GM19397 (cell line): ENCODE results near the gene MAST4.

Experiments used
- ATAC-seq: cut with Tn5 transposase; IDR thresholded peaks from one replicate; pipeline ENCODE4 v1.9.1; 2021; ENCODE audit warnings: mild to moderate bottlenecking, moderate library complexity; ENCODE audit not compliant: unreplicated experiment

Gene MAST4

DNA sequence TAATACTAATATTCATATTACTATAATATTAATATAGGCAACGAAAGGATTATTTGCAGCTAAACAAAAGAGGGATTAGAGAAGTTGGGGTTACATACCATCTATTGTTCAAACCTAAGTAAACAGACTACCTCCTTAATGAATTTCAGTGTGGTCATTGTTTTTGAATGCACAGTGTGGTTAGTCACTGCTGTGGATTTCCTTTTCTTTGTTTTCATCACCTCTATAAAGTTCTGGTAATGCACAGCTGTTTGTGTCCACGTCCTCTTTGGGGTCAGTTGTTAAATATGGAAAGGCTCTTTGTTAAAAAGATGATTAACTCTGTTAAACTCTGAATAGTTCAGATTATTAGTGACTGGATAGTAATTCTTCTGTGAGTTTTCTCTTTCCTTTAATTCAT, 233.6 kb downstream of the MAST4 start:
- ATAC-seq: no peak

DNA sequence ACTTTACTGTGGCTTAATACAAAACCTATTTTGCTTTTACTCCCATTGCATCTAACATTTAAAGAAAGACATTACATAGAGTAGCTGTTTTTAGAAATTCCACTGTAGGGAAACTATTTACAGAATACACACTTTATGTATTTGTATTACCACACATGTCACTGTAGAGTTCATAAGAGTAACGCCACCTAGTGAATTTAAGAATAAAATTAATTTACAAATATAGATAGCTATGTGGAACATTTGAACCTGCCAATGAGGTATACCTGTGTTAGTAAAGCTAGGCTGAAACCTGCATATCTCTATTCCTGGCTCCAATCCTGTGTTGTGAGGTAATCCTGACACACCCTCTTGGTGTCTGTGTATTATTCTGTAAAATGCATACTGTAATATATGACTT, 234.4 kb downstream of the MAST4 start:
- ATAC-seq: no peak

DNA sequence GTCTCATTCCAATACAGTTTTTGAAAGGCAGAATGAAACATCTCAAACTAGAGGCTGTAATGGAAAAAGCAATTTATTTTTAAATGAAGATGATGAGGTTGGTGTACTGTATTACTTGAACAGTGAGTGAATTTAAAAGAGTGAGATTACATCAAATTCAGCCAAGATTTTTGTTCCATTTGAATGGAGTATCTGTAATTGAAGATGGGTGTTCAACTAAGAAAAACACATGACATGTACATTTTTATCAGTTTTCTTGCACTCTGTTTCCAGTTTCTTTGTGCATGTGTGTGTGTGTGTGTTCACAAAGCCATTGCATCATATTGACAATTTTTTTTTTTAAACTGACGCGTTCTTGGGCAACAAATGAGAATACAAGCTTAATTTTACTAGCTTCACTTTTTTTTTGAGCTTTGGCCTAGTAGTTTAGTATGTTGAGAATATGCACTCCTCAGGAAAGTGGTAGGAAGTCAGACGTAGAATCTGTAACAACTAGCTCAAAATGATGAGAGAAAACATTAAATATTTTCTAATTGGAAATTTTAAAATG, 243.5 kb downstream of the MAST4 start:
- ATAC-seq: no peak

DNA sequence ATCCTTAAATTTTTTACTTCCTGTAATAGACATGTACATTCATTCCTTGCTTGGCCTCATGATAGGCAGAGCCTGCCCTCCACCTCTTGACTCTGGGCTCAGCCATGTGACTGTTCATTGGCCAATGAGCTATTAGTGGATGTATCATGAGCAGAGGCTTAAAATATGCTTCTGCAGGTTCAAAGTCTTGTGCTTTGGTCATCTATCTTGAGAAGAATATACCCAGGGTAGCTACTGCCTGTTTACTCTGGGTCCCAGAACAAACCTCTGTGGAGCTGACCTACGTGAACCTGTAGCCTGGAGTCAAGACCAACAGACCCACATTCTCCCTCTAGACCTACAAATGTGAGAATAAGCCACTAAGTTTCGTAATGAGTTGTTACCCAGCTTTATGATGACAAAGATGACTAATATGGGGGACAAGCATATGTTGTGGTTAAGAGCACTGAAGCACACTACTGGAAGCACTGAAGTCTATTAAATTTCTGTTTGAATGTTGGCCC, 244.4 kb downstream of the MAST4 start:
- peak; percentile 97 for ATAC-seq

DNA sequence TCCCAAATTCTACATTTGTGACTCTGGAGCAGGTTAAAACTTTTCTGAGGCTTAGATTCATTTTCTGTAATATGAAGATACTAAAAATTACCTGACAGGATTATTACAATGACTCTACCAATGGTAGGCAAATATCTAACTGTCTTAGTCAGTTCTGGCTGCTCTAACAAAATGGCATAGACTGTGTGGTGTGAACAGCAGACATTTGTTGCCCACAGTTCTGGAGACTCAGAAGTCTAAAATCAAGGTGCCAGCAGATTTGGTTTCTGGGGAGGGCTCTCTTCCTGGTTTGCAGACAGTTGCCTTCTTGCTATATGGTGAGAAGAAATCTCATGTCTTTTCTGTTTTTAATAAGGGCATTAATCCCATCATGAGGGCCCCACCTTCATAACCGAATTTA, 245.1 kb downstream of the MAST4 start:
- no peak for ATAC-seq

DNA sequence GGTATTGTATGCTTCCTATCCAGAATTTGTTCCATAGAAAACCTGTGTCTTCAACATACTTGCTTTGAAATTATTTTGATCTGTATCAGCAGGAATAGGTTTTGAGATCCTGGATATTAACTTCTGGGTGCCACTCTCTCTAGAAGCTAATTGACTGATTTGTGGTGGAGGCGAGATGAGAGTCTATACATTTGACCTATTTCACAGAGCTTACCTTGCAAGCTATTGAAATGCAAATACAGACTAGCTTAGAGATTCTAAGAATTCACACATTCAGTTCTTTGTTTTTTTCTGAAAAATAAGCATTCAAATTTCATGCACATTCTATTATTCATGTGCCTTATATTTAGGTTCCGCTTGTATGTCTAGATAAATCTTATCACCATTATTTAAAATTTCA, 246.3 kb downstream of the MAST4 start:
- ATAC-seq: no peak

DNA sequence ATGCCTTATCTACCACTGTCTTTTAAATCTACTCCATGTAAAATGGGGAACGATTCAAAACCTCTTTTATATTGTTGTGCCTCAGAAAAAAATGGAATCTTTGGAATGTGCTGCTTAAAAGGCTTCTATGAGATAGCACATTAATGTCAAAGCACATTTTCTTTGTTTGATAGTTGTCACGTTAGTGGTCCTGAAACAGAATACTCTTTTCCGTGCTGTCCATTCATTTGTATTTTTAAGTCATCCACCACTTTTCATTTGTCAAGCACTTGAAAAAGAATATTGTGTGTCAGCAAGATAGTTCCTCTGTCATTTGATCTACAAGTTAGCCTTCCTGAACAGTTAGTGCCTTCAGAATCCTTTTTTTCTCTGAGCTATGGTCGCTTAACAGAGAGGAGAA, 246.9 kb downstream of the MAST4 start:
- no peak for ATAC-seq

DNA sequence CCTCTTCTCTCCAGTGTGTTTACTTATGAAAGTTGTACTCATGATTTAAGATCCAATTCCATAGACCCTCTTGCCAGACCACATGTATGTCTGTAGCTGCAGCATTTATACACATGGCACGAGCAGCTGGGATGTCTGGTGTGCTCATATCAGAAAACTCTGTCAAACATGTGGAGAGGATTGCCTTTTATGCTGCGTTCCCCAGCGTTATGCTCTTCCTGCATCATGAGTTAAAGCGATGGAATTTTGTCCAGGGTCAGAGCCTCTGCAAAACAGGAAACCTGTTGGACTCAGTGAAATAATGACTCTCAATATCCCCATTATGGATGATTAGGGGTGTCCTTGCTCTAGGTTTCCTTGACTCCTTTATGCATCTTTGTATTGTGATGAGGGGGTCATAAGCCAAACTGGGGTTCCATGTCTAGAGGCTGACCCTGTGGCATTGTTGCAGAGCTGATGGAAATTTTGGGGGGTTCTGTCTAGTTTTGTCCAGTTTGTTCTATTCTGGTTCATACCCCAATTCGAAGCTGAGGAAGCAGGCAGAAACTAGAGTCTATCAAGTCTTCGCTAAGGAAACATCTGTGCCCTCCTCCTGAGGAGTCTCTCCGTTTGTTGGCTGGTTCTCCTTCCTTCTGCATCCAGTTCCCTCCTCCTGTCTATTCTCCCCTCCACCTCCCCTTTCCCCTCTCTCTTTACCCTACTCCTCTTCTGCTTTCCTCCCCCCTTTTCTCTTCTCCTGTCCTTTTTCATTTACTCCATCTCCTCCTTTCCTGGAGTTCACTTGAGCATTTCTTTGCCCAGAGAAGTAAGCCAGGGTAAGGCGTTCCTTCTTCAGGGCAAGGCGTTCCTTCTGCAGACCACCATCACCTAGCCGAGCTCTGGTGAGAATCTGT, 252.8 kb downstream of the MAST4 start:
- no peak for ATAC-seq

DNA sequence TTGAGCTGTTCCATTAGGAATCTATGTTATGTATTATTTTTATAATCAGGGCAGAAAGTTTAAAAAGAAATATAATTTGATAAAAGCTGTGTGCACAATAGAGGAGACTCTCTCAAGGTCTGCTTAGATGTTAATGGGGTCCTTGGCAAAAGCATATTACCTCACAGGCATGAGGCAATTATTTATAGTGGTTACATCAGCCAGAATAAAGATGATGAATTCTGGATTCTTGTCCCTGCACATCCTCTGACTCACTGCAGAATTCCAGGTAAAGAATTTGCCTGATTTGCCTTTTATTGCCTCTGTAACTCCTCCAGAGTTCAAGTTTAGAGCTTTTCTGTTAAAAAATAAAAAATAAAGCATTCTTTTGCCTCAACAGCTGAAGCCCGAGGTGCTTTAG, 253.6 kb downstream of the MAST4 start:
- ATAC-seq: no peak

DNA sequence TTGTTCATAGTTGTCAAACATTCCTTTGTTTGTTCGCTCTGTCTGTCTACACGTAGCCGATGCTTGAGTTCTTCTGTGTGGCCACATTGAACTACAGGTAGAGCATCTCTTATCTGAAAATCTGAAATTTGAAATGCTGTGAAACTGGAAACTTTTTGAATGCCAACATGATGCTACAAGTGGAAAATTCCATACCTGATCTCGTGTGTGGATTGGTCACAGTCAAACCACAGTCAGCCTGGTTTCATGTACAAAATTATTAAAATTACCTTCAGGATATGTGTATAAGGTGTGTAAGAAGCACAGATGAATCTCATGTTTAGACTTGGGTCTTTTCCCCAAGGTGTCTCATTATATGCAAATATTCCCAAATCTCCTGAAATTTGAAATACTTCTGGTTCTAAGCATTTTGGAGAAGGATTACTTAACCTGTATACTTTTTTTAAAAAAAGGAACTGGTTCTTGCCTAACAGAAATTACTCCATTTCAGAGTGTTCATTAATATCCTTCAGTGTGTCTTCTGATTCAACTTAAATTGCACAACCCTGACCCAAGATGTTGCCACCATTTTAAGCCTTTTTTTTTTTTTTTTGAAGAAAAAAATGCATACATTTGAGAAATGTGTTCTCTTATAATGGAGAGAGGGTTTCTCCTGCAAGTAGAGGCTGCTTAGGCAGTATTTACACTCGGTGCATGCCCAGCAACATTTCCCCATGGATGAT, 254.3 kb downstream of the MAST4 start:
- ATAC-seq: no peak

DNA sequence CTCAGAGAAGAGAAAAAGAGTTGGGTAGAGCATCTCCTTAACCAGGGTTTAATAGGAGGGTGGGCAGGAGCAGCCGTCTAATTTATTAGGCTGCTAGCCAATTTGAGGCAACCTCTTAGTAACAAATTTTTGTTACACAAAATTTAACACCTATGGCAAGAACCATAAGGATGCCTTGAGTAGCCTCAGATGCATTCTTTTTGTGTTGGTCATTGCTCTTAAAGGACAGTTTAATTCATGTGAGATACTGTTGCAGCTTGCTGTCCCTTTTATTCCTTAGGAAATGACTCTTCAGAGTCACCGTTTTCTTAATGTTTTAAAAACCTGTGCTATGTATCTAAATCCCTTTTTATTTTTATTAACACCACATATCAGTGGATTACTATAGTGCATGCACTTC, 255.1 kb downstream of the MAST4 start:
- ATAC-seq: no peak

DNA sequence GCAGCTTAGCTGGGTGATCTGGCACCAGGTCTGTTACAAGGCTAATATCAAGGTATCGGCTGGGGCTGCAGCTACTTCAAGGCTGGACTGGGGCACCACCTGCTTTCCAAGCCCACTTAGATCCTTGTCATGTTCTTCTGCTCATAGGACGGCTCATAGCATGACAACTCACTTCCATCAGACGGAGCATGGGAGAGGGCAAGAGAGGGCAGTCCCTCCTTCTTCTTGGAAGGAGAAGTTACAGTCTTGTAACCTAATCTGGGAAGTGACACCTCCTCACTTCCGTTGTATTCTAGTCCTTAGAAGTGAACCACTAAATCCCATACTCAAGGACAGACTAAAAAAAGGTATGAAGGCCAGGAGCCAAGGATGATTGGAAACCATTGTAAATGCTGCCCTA, 258.2 kb downstream of the MAST4 start:
- ATAC-seq: no peak

DNA sequence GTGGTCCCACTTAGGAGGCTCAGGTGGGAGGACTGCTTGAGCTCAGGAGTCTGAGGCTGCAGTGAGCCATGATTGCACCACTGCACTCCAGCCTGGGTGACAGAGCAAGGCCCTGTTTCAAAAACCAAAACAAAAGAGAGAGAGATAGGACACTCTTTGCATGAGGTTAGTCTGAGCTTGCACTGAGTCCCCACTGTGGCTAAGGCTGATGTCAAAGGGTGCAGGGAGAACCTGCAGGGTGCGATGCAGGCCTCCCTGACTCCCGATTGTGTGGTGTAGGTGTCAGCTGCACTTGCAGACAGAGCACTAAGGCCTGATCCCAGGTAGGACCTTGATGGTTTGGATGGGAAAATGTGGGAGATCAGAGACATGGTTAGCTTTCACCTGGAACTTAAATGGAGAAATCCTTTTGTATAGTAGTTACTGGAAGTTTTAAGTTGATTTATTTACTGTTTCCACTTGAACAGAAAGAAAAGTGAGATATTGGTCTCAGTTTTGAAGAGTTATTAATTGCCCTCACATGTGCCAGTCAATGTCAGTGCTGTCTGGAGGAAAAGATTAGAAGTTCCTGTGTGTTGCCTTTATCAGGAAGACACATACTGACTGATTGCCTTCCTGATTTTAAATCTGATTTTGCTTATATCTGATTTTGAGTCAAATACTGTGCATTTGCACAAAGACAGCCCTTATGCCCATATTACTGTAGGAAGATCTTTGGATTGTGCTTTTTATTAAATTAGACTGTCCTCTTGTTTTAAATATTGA, 260.0 kb downstream of the MAST4 start:
- no peak for ATAC-seq

DNA sequence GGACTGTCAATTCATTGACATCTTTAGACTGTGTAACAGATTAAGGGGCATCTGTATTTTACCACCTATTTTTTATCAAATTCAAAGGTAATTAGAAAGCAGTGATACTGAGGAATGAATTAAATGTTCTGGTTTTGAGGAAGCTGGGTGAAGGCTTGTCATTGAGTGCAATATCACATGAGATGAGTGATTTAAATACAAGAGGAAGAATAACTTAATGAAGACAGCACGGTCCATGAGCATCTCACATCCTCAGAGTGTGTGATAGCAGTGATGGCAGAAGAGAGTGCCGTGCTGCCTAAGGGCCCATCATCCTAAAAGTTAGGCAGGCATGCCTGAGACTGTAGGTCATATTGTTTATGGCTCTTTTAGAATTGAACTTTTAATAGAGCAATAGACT, 263.3 kb downstream of the MAST4 start:
- no peak for ATAC-seq

DNA sequence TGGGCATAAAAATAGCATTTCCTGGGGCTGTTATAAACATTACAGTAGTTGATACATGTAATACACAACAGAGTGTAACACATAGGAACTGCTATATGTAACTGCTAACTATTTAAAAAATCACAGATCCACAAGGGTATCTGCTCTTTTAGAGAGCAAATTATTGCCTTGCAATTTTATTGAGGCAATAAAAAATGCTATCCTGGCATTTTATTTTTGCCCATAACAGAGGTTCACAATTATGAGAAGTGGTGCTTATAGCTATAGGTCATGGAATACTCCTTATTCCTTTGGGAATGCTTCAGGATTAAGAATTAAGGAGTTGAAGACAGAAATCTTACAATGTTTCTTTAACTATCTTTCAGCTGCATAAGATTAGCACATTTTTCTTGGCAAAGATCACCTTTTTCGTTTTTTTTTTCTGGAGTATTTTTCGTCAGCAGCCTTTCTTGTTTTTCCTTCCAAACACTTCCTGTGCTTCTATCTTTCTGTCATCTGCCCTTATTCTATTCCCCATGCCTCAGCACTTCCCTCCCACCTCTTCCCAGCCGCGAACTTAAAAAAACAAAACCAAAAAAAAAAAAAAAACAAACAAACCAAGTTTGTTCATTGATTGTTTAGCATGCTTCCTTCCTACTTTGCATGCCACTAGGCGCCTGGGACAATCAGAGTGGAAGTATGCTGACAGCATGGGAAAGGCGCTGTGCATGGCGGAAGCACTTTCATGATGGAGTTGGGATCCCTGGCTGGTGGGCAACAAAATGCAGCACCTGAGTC, 264.2 kb downstream of the MAST4 start:
- no peak for ATAC-seq

DNA sequence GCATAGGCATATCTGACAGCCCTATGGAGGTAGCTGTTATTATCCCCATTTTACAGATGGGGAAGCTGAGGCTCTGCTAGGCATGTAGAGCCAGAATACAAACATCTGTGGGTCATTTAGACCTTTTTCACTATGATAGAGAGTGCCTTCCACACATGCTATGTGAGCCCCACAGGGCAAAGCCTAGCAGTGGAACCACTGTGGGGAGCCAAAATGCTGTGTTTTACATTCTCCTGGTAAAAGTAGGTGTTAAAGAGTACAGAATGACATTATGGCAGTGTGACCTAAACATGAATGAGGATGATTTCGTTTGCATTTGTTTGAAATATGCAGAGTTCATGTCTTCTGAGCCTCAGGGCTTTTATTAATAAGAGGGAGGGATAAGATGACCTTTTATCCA, 265.2 kb downstream of the MAST4 start:
- ATAC-seq: no peak

DNA sequence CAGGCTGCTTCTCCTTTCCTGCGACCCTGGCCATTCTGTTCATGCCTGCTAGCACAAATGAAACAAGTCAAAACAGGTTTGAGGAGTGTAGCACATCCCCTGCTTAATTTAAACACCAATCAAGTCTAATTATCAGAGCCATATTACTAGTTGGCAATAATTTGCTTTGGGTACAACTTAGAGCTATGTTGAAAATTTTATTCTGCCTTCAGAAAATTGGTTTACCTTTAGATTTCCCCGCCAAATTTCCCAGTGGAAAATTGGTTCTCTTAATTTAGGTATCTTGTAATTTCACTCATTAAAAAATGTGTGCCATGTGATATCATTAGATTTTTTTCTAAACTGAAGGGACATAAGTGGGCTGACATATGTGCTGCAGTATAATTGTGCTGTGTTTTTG, 265.8 kb downstream of the MAST4 start:
- no peak for ATAC-seq

DNA sequence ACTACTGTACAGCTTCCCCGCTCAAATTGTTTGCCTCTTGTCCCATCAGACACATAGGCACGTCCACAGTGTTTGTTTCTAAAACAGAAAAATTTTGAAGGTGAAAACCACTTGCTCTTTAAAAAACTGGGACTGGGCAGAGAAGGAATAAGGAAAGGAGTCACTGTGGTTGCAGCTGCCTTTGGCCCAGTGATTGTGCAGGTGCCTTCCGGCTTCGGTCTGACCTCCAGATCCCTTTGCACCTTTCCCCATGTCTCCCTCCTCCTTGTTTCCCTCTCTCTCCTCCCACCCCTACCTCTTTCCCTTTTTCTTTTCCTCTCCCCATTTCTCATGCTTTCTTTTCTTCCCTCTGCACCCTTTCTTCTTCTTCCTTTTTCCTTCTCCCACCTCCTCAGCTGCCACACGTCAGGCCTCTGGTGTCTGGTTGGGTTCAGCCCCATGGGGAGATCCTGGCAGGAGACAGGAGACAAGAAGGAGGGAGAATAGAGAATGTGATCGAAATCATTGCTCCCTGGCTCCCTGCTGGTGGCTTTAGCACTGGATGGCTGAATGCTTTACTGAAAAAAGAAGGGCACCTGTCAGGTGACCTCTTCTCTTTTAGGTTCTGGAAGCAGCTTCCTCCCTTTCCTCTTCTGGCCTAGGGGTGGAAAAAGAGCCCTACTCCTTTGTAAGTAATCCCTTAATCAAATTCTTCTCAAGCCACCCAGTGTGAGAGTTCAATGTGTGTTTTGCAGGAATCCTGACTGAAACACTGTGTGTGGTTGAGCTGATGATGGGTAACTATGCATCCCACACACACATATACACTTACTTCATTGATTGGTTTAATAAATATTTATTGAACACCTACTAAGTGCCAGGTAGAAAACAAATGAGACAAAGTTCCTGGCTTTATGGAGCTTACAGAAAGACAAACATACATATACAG, 267.3 kb downstream of the MAST4 start:
- ATAC-seq: no peak

DNA sequence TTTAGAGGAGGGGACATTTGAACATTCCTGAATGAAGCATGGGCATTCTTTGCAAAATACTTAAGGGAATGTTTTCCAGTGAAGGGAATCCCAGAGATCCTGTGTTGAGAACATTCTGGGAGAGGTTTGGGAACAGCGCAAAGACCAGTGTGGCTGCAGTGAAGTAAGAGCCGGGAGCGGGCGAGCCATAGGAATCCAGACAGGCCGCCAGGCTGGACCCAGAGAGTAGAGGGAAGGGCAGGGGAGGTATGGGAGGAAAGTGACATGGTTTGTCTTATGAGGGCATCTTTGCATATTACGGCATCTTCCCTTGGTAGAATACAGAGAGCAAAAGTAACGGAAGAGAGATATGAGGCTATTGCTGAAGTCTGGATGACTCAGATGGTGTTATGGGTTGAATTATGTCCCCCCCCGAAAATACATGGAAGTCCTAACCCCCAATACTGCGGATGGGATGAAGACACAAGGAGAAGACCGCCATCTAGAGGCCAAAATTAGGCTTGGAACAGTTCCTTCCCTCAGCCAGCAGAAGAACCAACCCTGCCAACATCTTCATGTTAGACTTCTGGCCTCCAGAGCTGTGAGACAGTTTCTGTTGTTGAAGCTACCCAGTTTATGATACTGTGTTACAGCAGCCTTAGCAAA, 268.2 kb downstream of the MAST4 start:
- no peak for ATAC-seq
